Left lobe of liver (tissue), 2 donors: ENCODE measurements around the gene PTTG1IP2. TPM values are rescaled to one million over a fixed set of nuclear protein-coding genes. Genes with fewer than 3 reads are reported as not detected.
A peak's percentile ranks its signal among the peaks of the same experiment; 100 is the strongest.

Experiments used
- ATAC-seq: fragments of 200-7000 bp; cut with Tn5 transposase; one replicate; pipeline ENCODE4 v1.9.1; 2020; ENCODE audit warnings: mild to moderate bottlenecking, moderate library complexity
- DNase-seq: peaks from one replicate; pipeline ENCODE4 v3.0.0-alpha.2; 2020; ENCODE audit warnings: low spot score
- total RNA-seq: library from RNA; stranded (reverse); gene quantifications from one replicate; pipeline ENCODE4 v1.2.1, GENCODE V29; 2021
- donor health status: DM: no; HTN: no; CAD: no; lungs with moderate emphysema.
- donor health status: DM: no; HTN: yes; CAD: no.

PTTG1IP2 gene
- total RNA-seq, 1 donor from 2014 or later = not detected

- DNase-seq = no peak
- no peak for ATAC-seq
These were observed 5.1 kb downstream of the PTTG1IP2 start for GRCh38 chr7:90474284-90475210.

GRCh38 chr7:90483251-90483650 is 13.8 kb downstream of the PTTG1IP2 start:
- DNase-seq (no peak), ATAC-seq (no peak)

- no peak for DNase-seq
- no peak for ATAC-seq
These were observed 15.3 kb downstream of the PTTG1IP2 start for GRCh38 chr7:90484706-90485105.

- DNase-seq (no peak), ATAC-seq (no peak)
These were observed 16.4 kb downstream of the PTTG1IP2 start for GRCh38 chr7:90485734-90486316.

- no peak for ATAC-seq
- no peak for DNase-seq
These were observed 18.4 kb downstream of the PTTG1IP2 start for GRCh38 chr7:90487808-90488207.

- DNase-seq (no peak), ATAC-seq (no peak)
These were observed 18.8 kb downstream of the PTTG1IP2 start for GRCh38 chr7:90488220-90488619.

- ATAC-seq (no peak), DNase-seq (no peak)
These were observed 22.8 kb downstream of the PTTG1IP2 start for GRCh38 chr7:90492250-90492649.

GRCh38 chr7:90495241-90495640 is 25.8 kb downstream of the PTTG1IP2 start:
- no peak for DNase-seq
- no peak for ATAC-seq

- DNase-seq = no peak
- ATAC-seq = no peak
These were observed 33.1 kb downstream of the PTTG1IP2 start for GRCh38 chr7:90502539-90502938.

- DNase-seq (no peak), ATAC-seq (peak; percentile 83)
These were observed 33.9 kb downstream of the PTTG1IP2 start for GRCh38 chr7:90503367-90503766.

GRCh38 chr7:90507692-90508091 is 38.3 kb downstream of the PTTG1IP2 start:
- DNase-seq = no peak
- ATAC-seq = no peak

GRCh38 chr7:90511776-90512175 is 42.3 kb downstream of the PTTG1IP2 start:
- ATAC-seq (no peak), DNase-seq (no peak)

- no peak for ATAC-seq
- no peak for DNase-seq
These were observed 43.4 kb downstream of the PTTG1IP2 start for GRCh38 chr7:90512821-90513254.

GRCh38 chr7:90516257-90516656 is 46.8 kb downstream of the PTTG1IP2 start:
- ATAC-seq = no peak
- DNase-seq = no peak

- no peak for ATAC-seq
These were observed 49.2 kb downstream of the PTTG1IP2 start for GRCh38 chr7:90518630-90519029.

GRCh38 chr7:90520484-90520883 is 51.0 kb downstream of the PTTG1IP2 start:
- no peak for DNase-seq
- peak; percentile 78 for ATAC-seq

More at GRCh38 chr7:90518630-90519029, 49.2 kb downstream of the PTTG1IP2 start:
- DNase-seq = no peak

GRCh38 chr7:90530263-90530662 is 60.8 kb downstream of the PTTG1IP2 start:
- DNase-seq (no peak), ATAC-seq (no peak)

- ATAC-seq = no peak
- no peak for DNase-seq
These were observed 62.9 kb downstream of the PTTG1IP2 start for GRCh38 chr7:90532231-90532929.

GRCh38 chr7:90536449-90536848 is 67.0 kb downstream of the PTTG1IP2 start:
- DNase-seq (no peak), ATAC-seq (no peak)

- DNase-seq = no peak
These were observed 69.0 kb downstream of the PTTG1IP2 start for GRCh38 chr7:90538405-90538804.

GRCh38 chr7:90540406-90540805 is 71.0 kb downstream of the PTTG1IP2 start:
- ATAC-seq (no peak), DNase-seq (no peak)

More at GRCh38 chr7:90538405-90538804, 69.0 kb downstream of the PTTG1IP2 start:
- ATAC-seq = no peak

GRCh38 chr7:90551036-90551435 is 81.6 kb downstream of the PTTG1IP2 start:
- ATAC-seq (no peak), DNase-seq (no peak)
